Activated CD8-positive, alpha-beta T cell treated with anti-CD3 and anti-CD28 coated beads for 36 hours (primary cell): ENCODE results near the gene TAS2R20. TPM values are rescaled to one million over a fixed set of nuclear protein-coding genes. Genes with fewer than 3 reads are reported as not detected.

Experiments
- ATAC-seq: fragments of 200-7000 bp; cut with Tn5 transposase; one replicate; pipeline ENCODE4 v1.10.0; 2021; ENCODE audit warnings: mild to moderate bottlenecking, moderate library complexity
- CTCF ChIA-PET: fragments of 350-600 bp; sonication (Branson Sonifier 250); formaldehyde crosslinking; loops from one replicate; lab custom pipeline; 2021; ENCODE audit warnings: antibody characterized with exemption; lab: Charles Lee
- POLR2A ChIA-PET: fragments of 350-600 bp; sonication (Branson Sonifier 250); formaldehyde crosslinking; loops from one replicate; lab custom pipeline; 2021; ENCODE audit warnings: antibody characterized with exemption; lab: Charles Lee
- DNase-seq: peaks from one replicate; pipeline ENCODE4 v3.0.0-alpha.2; 2020
- H3K27ac Mint-ChIP-seq: one replicate; pipeline ENCODE4 v1.8.0; 2021; ENCODE audit warnings: mild to moderate bottlenecking, mixed read lengths
- H3K27me3 Mint-ChIP-seq: one replicate; pipeline ENCODE4 v1.8.0; 2021; ENCODE audit warnings: mixed read lengths
- H3K36me3 Mint-ChIP-seq: one replicate; pipeline ENCODE4 v1.8.0; 2021; ENCODE audit warnings: low read depth, mixed read lengths
- H3K4me1 Mint-ChIP-seq: one replicate; pipeline ENCODE4 v1.8.0; 2021; ENCODE audit warnings: low read depth, mixed read lengths
- H3K4me3 Mint-ChIP-seq: one replicate; pipeline ENCODE4 v1.8.0; 2021; ENCODE audit warnings: mild to moderate bottlenecking, moderate library complexity, mixed read lengths
- H3K9me3 Mint-ChIP-seq: one replicate; pipeline ENCODE4 v1.8.0; 2021; ENCODE audit warnings: mixed read lengths
- intact Hi-C: fragments of 100-400 bp; cut with micrococcal nuclease; formaldehyde crosslinking; loops from one replicate; pipeline ENCODE4 v1.10.0; 2022
- total RNA-seq, 2 experiments: library from RNA; stranded (reverse); gene quantifications; one replicate each; pipeline ENCODE4 v1.2.3, GENCODE V29; 2021
- TF ChIP-seq, protein P1 (sequence below): fragments of 200-600 bp; IDR thresholded peaks from one replicate; pipeline ENCODE4 v1.8.0; 2022; ENCODE audit warnings: antibody characterized with exemption, mild to moderate bottlenecking

Gene TAS2R20
- total RNA-seq, 2 experiments from 2014 or later: 0.81 to 1.6 TPM

- ChIA-PET POLR2A (no interaction called here), CTCF (no interaction called here)
Observed at GRCh38 chr12:11014234-11014633, 16.1 kb upstream of the TAS2R20 start.

DNA sequence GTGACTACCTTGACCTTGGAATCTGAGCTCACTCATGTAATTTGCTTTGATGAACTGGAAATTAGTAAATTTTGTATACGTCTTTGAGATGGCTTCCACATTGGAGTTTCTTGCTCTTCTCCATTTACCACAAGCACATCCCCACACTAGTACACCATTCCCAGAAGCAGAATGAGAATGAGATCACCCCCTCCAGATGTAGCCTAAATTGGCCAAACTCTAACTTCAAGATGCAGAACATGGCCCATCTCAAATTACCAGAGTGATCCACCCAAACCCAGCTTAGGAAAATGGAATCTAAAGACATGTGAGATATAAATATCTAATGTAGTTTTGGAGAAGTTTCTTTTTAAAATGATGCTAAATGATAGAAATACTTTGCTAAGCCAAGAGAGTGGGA lies 9.5 kb upstream of the TAS2R20 start:
- ATAC-seq (no peak), DNase-seq (no peak)
- CTCF ChIA-PET: no interaction called here
- no peaks in the 10 kb centered on the region for H3K4me1 Mint-ChIP-seq
- peaks cover 8% of the 10 kb centered on the region for H3K36me3 Mint-ChIP-seq
- no peak overlapping the region for H3K27ac Mint-ChIP-seq
- no peak overlapping the region for H3K4me3 Mint-ChIP-seq
- no peaks in the 10 kb centered on the region for H3K27me3 Mint-ChIP-seq
- intact Hi-C loops: no loop called here
- no peaks in the 10 kb centered on the region for H3K9me3 Mint-ChIP-seq
- TF ChIP-seq, protein P1, sequence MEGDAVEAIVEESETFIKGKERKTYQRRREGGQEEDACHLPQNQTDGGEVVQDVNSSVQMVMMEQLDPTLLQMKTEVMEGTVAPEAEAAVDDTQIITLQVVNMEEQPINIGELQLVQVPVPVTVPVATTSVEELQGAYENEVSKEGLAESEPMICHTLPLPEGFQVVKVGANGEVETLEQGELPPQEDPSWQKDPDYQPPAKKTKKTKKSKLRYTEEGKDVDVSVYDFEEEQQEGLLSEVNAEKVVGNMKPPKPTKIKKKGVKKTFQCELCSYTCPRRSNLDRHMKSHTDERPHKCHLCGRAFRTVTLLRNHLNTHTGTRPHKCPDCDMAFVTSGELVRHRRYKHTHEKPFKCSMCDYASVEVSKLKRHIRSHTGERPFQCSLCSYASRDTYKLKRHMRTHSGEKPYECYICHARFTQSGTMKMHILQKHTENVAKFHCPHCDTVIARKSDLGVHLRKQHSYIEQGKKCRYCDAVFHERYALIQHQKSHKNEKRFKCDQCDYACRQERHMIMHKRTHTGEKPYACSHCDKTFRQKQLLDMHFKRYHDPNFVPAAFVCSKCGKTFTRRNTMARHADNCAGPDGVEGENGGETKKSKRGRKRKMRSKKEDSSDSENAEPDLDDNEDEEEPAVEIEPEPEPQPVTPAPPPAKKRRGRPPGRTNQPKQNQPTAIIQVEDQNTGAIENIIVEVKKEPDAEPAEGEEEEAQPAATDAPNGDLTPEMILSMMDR: no peak
- POLR2A ChIA-PET: interaction anchor here (0.6 kb wide), 1 partner anchor 1018 kb away, joined by 3 read pairs; no protein-coding TSS in a partner anchor

More at GRCh38 chr12:11014234-11014633, 16.1 kb upstream of the TAS2R20 start:
- no peak for DNase-seq
- H3K27me3 Mint-ChIP-seq: no peaks in the 10 kb centered on the region
- no peaks in the 10 kb centered on the region for H3K9me3 Mint-ChIP-seq
- peaks cover 6% of the 10 kb centered on the region for H3K4me1 Mint-ChIP-seq
- no peak overlapping the region for H3K27ac Mint-ChIP-seq
- no peak overlapping the region for H3K4me3 Mint-ChIP-seq
- intact Hi-C loops: loop anchor here (2.0 kb wide), 1 partner anchor 55 kb away; no protein-coding TSS in a partner anchor
- H3K36me3 Mint-ChIP-seq: peaks cover 10% of the 10 kb centered on the region
- ATAC-seq: peak; percentile 34
- TF ChIP-seq, protein P1: no peak

GRCh38 chr12:10994307-10994706 lies 3.8 kb downstream of the TAS2R20 start:
- no peak for DNase-seq
- H3K27me3 Mint-ChIP-seq: no peaks in the 10 kb centered on the region
- no peak overlapping the region for H3K27ac Mint-ChIP-seq
- H3K9me3 Mint-ChIP-seq: peaks cover 6% of the 10 kb centered on the region
- TF ChIP-seq, protein P1: no peak
- no peaks in the 10 kb centered on the region for H3K4me1 Mint-ChIP-seq
- no peak for ATAC-seq
- peaks cover 45% of the 10 kb centered on the region for H3K36me3 Mint-ChIP-seq
- ChIA-PET POLR2A (no interaction called here), CTCF (no interaction called here)
- H3K4me3 Mint-ChIP-seq: no peak overlapping the region
- intact Hi-C loops: no loop called here

- ATAC-seq: peak; percentile 42
- H3K9me3 Mint-ChIP-seq: peaks cover 6% of the 10 kb centered on the region
- POLR2A ChIA-PET: no interaction called here
- peaks cover 31% of the 10 kb centered on the region for H3K36me3 Mint-ChIP-seq
- TF ChIP-seq, protein P1: no peak
- no peak for DNase-seq
- CTCF ChIA-PET: no interaction called here
- intact Hi-C loops: no loop called here
- peaks cover 12% of the 10 kb centered on the region for H3K4me1 Mint-ChIP-seq
- peaks cover 6% of the 10 kb centered on the region for H3K27me3 Mint-ChIP-seq
- no peak overlapping the region for H3K4me3 Mint-ChIP-seq
- no peak overlapping the region for H3K27ac Mint-ChIP-seq
Observed at GRCh38 chr12:10989107-10989506, 9.0 kb downstream of the TAS2R20 start.

DNA sequence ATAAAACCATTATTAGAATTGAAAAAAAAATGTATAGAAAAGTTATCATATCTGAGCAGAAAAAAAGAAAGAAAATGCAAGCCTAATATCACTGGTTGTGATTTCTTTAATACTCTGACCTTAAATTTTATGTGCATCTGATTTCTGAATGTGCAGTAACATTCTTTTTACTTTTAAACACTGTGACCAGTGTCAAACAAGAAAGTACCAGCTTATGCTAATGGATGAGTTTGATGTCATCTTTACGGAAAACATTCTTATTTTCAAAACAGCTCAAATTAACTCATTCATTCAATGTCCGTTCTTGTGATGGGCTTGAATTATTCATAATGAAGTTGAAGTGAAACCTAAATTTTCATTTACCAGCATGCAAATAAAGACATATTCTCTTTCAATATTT lies 11.3 kb downstream of the TAS2R20 start, which contains the start of gene TAS2R50:
TAS2R50 (minus strand) TSS at position 101 of the 400 bp plus-strand sequence; CDS start at position 49, 52 bp downstream.
- ATAC-seq (no peak), DNase-seq (no peak)
- H3K4me3 Mint-ChIP-seq: no peak within 1 kb of the TSS
- ChIA-PET POLR2A (no interaction called here), CTCF (no interaction called here)
- intact Hi-C loops: no loop called here
- peaks cover 6% of the 10 kb centered on the region for H3K9me3 Mint-ChIP-seq
- TF ChIP-seq, protein P1: no peak
- H3K27ac Mint-ChIP-seq: no peak within 1 kb of the TSS
- peaks cover 16% of the 10 kb centered on the region for H3K36me3 Mint-ChIP-seq
- H3K4me1 Mint-ChIP-seq: peaks cover 30% of the 10 kb centered on the region
- H3K27me3 Mint-ChIP-seq: peaks cover 12% of the 10 kb centered on the region
